Mesendoderm (in vitro differentiated cells): ENCODE data around the gene CIDEC.
"Not testable (repeated sequence)": the region's sequence is repeated elsewhere in the genome, so short reads cannot be mapped to it uniquely, and the experiment has no call there.

Source experiments
- DNase-seq: peaks from one replicate; pipeline ENCODE4 v3.0.0; 2013
- H2AK5ac ChIP-seq: 2 replicates; pipeline ENCODE4 v1.6.1; 2013; ENCODE audit warnings: low read length, inconsistent platforms
- H2BK120ac ChIP-seq: 2 replicates; pipeline ENCODE4 v1.6.1; 2013; ENCODE audit warnings: low read depth, mild to moderate bottlenecking, low read length, moderate library complexity, mixed read lengths
- H2BK15ac ChIP-seq: replicated peaks from 2 replicates; pipeline ENCODE4 v1.6.1; 2013; ENCODE audit warnings: low read depth, mild to moderate bottlenecking, moderate library complexity
- H2BK5ac ChIP-seq: 2 replicates; pipeline ENCODE4 v1.6.1; 2013; ENCODE audit warnings: low read length, inconsistent platforms
- H3K18ac ChIP-seq: 2 replicates; pipeline ENCODE4 v1.6.1; 2013; ENCODE audit warnings: mild to moderate bottlenecking, low read length, mixed read lengths
- H3K23ac ChIP-seq: one replicate; pipeline ENCODE4 v1.6.1; 2013; ENCODE audit warnings: low read length
- H3K27ac ChIP-seq: 2 replicates; pipeline ENCODE4 v1.5.1; 2013; ENCODE audit warnings: low read depth, mild to moderate bottlenecking, inconsistent platforms, low read length, moderate library complexity
- H3K27me3 ChIP-seq: 2 replicates; pipeline ENCODE4 v1.6.1; 2013; ENCODE audit warnings: low read length, control low read depth, mild to moderate bottlenecking, inconsistent platforms; ENCODE audit not compliant: insufficient read depth, poor library complexity
- H3K36me3 ChIP-seq: 2 replicates; pipeline ENCODE4 v1.6.1; 2013; ENCODE audit warnings: low read length, inconsistent platforms; ENCODE audit not compliant: control insufficient read depth, insufficient read depth
- H3K4ac ChIP-seq: one replicate; pipeline ENCODE4 v1.6.1; 2013; ENCODE audit warnings: low read depth, mild to moderate bottlenecking, low read length, moderate library complexity
- H3K4me1 ChIP-seq: 2 replicates; pipeline ENCODE4 v1.6.1; 2013; ENCODE audit warnings: low read depth, low read length, inconsistent platforms; ENCODE audit not compliant: control insufficient read depth
- H3K4me2 ChIP-seq: 2 replicates; pipeline ENCODE4 v1.6.1; 2013; ENCODE audit warnings: low read length
- H3K4me3 ChIP-seq: 2 replicates; pipeline ENCODE4 v1.5.1; 2013; ENCODE audit warnings: mild to moderate bottlenecking, low read length
- H3K56ac ChIP-seq: one replicate; pipeline ENCODE4 v1.6.1; 2013; ENCODE audit warnings: low read length
- H3K79me1 ChIP-seq: 2 replicates; pipeline ENCODE4 v1.6.1; 2013; ENCODE audit warnings: low read length, inconsistent platforms
- H3K79me2 ChIP-seq: 2 replicates; pipeline ENCODE4 v1.6.1; 2013; ENCODE audit warnings: mild to moderate bottlenecking, low read length; ENCODE audit not compliant: control insufficient read depth, insufficient read depth
- H3K9ac ChIP-seq: 2 replicates; pipeline ENCODE4 v1.6.1; 2013; ENCODE audit warnings: low read length, inconsistent platforms
- H4K5ac ChIP-seq: one replicate; pipeline ENCODE4 v1.6.1; 2013; ENCODE audit warnings: low read length
- H4K8ac ChIP-seq: one replicate; pipeline ENCODE4 v1.6.1; 2013; ENCODE audit warnings: low read depth, mild to moderate bottlenecking, control low read depth, low read length, moderate library complexity
- WGBS: extraction: QIAGEN DNeasy Blood & Tissue Kit; methylation state at CpG from one replicate; pipeline ENCODE4 v1.1.7; 2013; ENCODE audit warnings: low lambda C conversion rate, missing lambda C conversion rate; ENCODE audit not compliant: insufficient coverage; ENCODE audit errors: extremely low coverage; 5-methylcytosine and 5-hydroxymethylcytosine counted together

Gene CIDEC

GRCh38 chr3:9869955-9870354 is 10.1 kb downstream of the CIDEC start:
- Histone ChIP-seq H2AK5ac (no peak overlapping the region), H3K56ac (no peak overlapping the region), H2BK15ac (no peak overlapping the region), H3K18ac (no peak overlapping the region), H3K9ac (no peak overlapping the region), H3K27ac (no peak overlapping the region), H3K27me3 (no peaks in the 10 kb centered on the region), H3K79me1 (no peaks in the 10 kb centered on the region), H3K4me1 (no peaks in the 10 kb centered on the region), H3K23ac (no peak overlapping the region), H4K8ac (no peak overlapping the region), H3K36me3 (no peaks in the 10 kb centered on the region), H3K4me3 (no peak overlapping the region), H3K79me2 (no peaks in the 10 kb centered on the region), H3K4me2 (no peak overlapping the region), H2BK5ac (no peak overlapping the region), H4K5ac (no peak overlapping the region), H2BK120ac (no peak overlapping the region), H3K4ac (no peak overlapping the region)
- no CpG with 5 or more reads among the region's 5 CpGs for WGBS
- no peak for DNase-seq

- no peak overlapping the region for H3K56ac ChIP-seq
- no CpG with 5 or more reads among the region's 12 CpGs for WGBS
- no peak overlapping the region for H3K4me3 ChIP-seq
- H3K18ac ChIP-seq = no peak overlapping the region
- no peak overlapping the region for H3K4ac ChIP-seq
- no peak for DNase-seq
- no peaks in the 10 kb centered on the region for H3K79me1 ChIP-seq
- H3K27me3 ChIP-seq = no peaks in the 10 kb centered on the region
- H3K23ac ChIP-seq = no peak overlapping the region
- no peaks in the 10 kb centered on the region for H3K79me2 ChIP-seq
- no peak overlapping the region for H3K9ac ChIP-seq
- H2AK5ac ChIP-seq = no peak overlapping the region
- no peak overlapping the region for H3K4me2 ChIP-seq
- no peak overlapping the region for H3K27ac ChIP-seq
- no peak overlapping the region for H2BK120ac ChIP-seq
- H3K4me1 ChIP-seq = no peaks in the 10 kb centered on the region
- no peak overlapping the region for H2BK5ac ChIP-seq
- H3K36me3 ChIP-seq = no peaks in the 10 kb centered on the region
- no peak overlapping the region for H4K5ac ChIP-seq
- no peak overlapping the region for H4K8ac ChIP-seq
- no peak overlapping the region for H2BK15ac ChIP-seq
These were observed 12.9 kb downstream of the CIDEC start for GRCh38 chr3:9867106-9867505.

GRCh38 chr3:9866639-9867038 is 13.4 kb downstream of the CIDEC start:
- no peak overlapping the region for H3K4me2 ChIP-seq
- no peaks in the 10 kb centered on the region for H3K79me1 ChIP-seq
- H3K79me2 ChIP-seq = no peaks in the 10 kb centered on the region
- no peak overlapping the region for H3K9ac ChIP-seq
- no peak overlapping the region for H3K4me3 ChIP-seq
- H3K36me3 ChIP-seq = no peaks in the 10 kb centered on the region
- no peak overlapping the region for H3K4ac ChIP-seq
- H3K56ac ChIP-seq = no peak overlapping the region
- no peak overlapping the region for H2BK120ac ChIP-seq
- no peaks in the 10 kb centered on the region for H3K4me1 ChIP-seq
- H2BK15ac ChIP-seq = no peak overlapping the region
- H3K23ac ChIP-seq = no peak overlapping the region
- no peak for DNase-seq
- no peak overlapping the region for H2AK5ac ChIP-seq
- no peaks in the 10 kb centered on the region for H3K27me3 ChIP-seq
- H4K5ac ChIP-seq = no peak overlapping the region
- H2BK5ac ChIP-seq = no peak overlapping the region
- no peak overlapping the region for H3K27ac ChIP-seq
- no peak overlapping the region for H3K18ac ChIP-seq
- no peak overlapping the region for H4K8ac ChIP-seq
- WGBS = no CpG with 5 or more reads among the region's 8 CpGs

DNA sequence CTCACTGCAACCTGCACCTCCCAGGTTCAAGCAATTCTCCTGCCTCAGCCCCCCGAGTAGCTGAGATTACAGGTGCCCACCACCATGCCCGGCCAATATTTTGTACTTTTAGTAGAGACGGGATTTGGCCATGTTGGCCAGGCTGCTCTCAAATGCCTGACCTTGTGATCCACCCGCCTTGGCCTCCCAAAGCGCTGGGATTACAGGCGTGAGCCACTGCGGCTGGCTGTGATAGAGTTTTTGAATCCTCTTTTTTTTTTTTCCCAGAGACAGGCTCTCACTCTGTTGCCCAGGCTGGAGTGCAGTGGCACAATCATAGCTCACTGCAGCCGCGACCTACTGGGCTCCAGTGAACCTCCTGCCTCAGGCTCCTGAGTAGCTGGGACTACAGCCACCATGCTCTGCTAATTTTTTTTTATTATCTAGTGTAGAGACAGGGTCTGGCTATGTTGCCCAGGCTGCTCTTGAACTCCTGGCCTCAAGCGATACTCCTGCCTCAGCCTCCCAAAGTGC is 14.9 kb downstream of the CIDEC start:
- H3K4me2 ChIP-seq, H3K27ac ChIP-seq, H3K9ac ChIP-seq, H3K4me1 ChIP-seq, H2BK120ac ChIP-seq, H3K79me2 ChIP-seq, H2BK5ac ChIP-seq, H2AK5ac ChIP-seq, H3K56ac ChIP-seq, H3K4ac ChIP-seq, H3K79me1 ChIP-seq, H2BK15ac ChIP-seq, H3K27me3 ChIP-seq, H3K18ac ChIP-seq, H3K36me3 ChIP-seq, DNase-seq, H3K4me3 ChIP-seq, H4K8ac ChIP-seq, H3K23ac ChIP-seq, H4K5ac ChIP-seq: not testable (repeated sequence)
- no CpG with 5 or more reads among the region's 10 CpGs for WGBS

GRCh38 chr3:9864200-9864927 is 15.7 kb downstream of the CIDEC start:
- Histone ChIP-seq H3K56ac (no peak overlapping the region), H3K9ac (no peak overlapping the region), H3K23ac (no peak overlapping the region), H3K4me3 (no peak overlapping the region), H3K36me3 (no peaks in the 10 kb centered on the region), H2BK5ac (no peak overlapping the region), H3K4me2 (no peak overlapping the region), H3K27me3 (no peaks in the 10 kb centered on the region), H2AK5ac (no peak overlapping the region), H3K4me1 (no peaks in the 10 kb centered on the region), H3K79me2 (no peaks in the 10 kb centered on the region), H4K8ac (no peak overlapping the region), H4K5ac (no peak overlapping the region), H2BK15ac (no peak overlapping the region), H3K18ac (no peak overlapping the region), H3K4ac (no peak overlapping the region), H3K79me1 (no peaks in the 10 kb centered on the region), H3K27ac (no peak overlapping the region), H2BK120ac (no peak overlapping the region)
- WGBS = no CpG with 5 or more reads among the region's 16 CpGs
- DNase-seq = no peak
